T47D (cell line): ENCODE measurements around the gene KLHL3.

ENCODE experiments used
- DNase-seq, 2 experiments: peaks; one replicate each; pipeline versions ENCODE4 v3.0.0 to v3.0.0-alpha.2; 2011 to 2012; ENCODE audit warnings: low read depth in 1 of 2, low spot score in 1 of 2
- JUND ChIP-seq: IDR thresholded peaks from 2 replicates; pipeline ENCODE4 v1.6.1; 2012; ENCODE audit warnings: low read depth
- in situ Hi-C: cut with HindIII; loops from 2 replicates; pipeline ENCODE4 v1.10.0; 2016; ENCODE audit warnings: low sequenced_read_pairs, low pct_unique_long_range_greater_than_20kb

The KLHL3 gene

DNA sequence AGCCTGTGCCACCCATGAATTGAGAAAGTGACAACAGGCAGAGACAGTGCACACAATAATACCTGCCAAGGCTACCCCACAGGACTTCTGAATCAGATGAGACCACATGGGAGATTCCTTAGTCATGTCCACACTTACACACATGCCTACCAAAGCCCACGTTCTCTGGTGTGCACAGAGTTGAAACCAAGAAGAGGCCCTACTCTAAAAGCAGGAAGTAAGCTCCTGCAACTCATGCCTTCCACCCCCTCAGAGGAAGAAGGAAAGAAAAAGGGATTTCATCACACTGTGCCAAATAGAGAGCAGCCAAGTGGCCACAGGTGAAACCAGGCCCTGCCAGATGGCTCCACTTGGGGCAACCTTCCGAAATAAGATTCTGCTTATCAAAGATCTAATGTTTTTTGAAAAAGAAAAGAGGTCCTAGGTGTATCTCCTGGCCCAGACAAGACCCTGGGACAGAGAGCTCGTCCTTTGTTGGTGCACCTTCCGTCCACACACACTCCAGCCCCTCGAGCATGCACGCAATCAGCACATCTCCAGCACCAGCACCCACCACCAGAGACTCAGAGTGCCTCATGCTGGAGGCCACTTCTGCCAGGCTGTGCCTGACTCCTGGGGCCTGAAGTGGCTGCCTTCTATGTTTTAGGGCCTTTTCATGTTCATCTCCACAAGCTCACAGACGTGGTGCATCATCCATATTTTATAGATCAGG lies 122.2 kb downstream of the KLHL3 start:
- in situ Hi-C loops, result no loop called here
- DNase-seq, result no peak
- no peak for TF ChIP-seq JUND

DNA sequence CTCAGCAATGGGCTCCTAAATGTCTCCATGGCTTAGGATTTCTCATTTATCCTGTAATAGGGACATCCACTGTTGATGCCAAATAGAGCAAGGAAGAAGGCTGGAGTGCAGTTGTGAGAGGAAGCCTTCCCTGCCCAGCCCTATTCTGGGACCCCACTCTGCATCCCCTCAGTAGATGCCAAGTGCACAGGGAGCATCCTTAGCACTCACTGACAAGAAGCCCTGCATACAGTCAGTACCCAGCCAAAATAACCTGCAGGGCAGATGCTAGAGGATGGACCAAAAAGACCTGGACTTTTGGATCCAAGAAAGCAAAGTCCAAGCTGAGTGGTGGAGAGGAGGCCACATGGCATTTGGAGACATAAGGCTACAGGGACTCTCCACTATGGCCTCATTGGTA lies 123.3 kb downstream of the KLHL3 start:
- in situ Hi-C loops, result no loop called here
- TF ChIP-seq JUND, result no peak
- no peak for DNase-seq

DNA sequence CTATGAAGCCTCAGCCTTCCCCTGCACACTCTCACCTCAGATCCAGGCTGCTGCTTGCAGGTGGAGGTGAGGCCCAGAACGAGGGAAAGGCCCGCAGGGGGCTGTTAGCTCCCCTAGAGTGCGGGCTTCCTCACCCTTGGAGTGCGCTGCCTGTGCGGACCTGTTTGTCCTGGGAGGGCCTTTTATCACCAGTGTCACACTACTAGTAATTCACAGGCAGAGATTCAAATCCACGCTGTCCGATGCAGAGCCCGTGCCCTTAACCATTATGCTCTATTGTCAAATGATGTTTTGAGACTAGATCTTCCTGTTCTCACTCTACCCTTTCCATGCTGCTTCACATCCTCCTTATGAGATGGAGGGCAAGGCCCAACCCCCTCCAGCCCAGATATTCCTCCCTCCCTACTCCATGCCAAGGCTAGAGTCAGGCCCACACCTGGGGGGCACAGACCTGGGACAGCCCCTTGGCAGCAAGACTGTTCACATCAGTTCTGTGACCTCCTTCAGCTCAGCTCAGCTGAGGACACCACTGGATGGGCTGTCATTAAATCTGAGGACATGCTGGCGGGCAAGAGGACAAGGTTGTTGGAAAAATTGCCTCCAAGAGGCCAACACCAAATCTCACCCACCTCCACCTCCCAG lies 124.0 kb downstream of the KLHL3 start:
- in situ Hi-C loops, result no loop called here
- DNase-seq, result no peak
- no peak for TF ChIP-seq JUND

GRCh38 chr5:137611011-137611580 lies 124.8 kb downstream of the KLHL3 start:
- in situ Hi-C loops, result no loop called here
- no peak for DNase-seq
- no peak for TF ChIP-seq JUND

- TF ChIP-seq JUND, result no peak
- DNase-seq, result no peak
- in situ Hi-C loops, result no loop called here
Observed at GRCh38 chr5:137610598-137610997, 125.3 kb downstream of the KLHL3 start.

DNA sequence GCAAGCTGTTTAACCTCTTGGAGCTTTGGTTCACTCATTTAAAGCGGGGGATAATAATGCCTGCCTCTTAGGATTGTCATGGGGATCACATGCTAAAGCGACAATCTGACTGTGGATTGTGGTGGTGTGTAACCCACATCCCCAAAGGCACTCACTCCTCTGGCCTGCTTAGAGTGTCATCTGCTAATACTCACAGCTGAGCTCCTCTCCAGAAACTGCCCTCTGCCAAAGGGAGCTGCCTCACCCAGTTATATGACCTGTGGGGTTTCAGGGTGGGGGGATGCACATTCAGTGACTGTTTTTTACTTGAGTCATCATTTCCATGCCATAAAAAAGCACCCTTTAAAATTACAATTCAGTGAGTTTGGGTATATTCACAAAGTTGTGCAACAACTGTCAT lies 126.8 kb downstream of the KLHL3 start:
- in situ Hi-C loops, result no loop called here
- DNase-seq, result no peak
- TF ChIP-seq JUND, result no peak

DNA sequence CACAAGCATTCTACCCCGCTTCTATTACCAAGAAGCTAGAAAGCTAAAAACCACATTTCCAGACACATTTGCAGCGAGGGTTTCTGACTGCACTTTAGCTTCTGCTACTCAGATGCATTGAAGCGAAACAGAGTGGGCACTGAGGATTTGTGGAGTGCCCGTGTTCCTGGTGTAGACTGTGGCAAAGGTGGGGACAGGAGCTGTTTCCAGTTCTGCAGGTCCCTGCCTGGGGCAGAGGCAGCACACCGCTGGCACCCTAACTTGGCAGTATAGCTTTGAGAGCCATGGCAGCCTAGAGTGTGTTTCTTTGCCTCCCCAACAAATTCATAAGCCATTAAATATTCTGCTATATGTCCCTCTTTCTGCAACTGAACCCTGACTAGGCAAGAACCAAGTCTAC lies 128.1 kb downstream of the KLHL3 start:
- in situ Hi-C loops, result no loop called here
- no peak for TF ChIP-seq JUND

DNA sequence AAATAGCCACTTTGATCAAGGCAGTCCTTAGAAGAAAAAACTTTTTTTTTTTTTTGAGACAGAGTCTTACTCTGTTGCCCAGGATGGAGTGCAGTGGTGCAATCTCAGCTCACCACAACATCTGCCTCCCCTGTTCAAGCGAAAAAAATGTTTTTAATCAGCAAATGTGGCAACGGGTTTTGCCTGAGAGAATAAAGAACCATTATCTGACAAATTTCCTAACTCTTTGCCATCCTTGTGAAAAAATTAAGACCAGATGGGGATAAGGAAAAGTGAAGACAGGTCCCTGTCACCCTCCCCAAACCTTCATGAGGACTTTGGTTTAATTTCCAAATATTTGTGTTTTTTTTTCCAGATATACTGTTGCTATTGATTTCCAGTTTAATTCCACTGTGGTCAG lies 129.5 kb downstream of the KLHL3 start:
- in situ Hi-C loops, result no loop called here
- DNase-seq, result no peak
- no peak for TF ChIP-seq JUND

More for the DNA sequence above, 128.1 kb downstream of the KLHL3 start:
- no peak for DNase-seq

DNA sequence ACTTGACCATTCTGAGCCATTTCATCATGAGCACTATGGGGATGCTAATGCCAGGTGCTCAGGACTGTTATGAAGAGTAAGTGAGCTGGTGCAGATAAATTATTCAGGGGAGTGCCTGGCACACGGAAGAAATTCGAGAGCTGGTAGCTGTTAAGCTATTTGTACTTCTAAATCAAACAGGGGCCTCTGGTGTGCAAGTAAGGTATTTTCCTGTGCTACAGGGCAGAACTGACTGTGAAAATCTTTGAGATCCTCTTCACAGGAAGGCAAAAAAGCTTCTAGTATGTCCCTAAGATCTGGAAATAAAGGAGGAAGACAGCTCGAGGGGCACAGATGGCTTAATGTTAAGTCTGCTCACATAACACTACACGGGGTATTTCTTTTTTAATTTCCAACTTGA lies 130.5 kb downstream of the KLHL3 start:
- in situ Hi-C loops, result no loop called here
- no peak for TF ChIP-seq JUND
- peak in 1 of 2 experiments; percentile 50 for DNase-seq

DNA sequence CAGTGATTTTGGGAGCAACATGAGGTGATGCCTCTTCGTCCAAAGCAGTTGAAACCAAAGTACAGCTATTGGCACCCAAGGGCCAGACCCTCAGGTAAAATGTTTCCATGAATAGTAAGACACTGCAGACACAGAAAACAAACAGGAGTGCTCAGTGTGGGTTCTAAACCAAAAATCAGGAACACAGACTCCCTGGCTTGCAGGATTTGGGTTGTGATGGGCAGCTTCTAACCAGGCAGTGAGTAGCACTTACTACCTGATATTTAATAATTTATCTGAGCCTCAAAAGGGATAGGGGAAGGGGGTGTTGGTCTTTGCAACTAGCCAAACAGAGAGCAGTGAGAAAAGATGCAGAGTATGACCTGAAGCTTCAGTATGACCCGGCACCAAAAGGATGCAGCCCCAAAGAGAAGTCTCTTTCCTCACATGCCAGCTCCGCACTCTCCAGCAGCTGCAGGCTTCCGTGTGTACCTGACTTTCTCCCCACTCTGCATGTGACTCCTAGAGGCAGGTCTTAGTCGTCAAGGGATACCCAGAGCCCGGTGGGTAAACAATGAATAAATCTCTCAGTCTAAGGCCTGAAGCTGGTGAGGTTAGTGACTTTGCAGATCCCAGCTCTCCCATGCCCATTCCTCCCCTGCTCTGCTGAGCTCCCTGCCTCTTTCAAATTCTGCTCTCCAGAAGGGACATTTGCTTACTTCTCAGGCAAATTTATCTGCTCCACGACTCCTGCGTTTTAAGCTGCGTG lies 131.4 kb downstream of the KLHL3 start:
- no peak for TF ChIP-seq JUND
- in situ Hi-C loops, result no loop called here
- peak; percentile 33 to 51 for DNase-seq

GRCh38 chr5:137603891-137604290 lies 132.0 kb downstream of the KLHL3 start:
- in situ Hi-C loops, result no loop called here
- no peak for DNase-seq
- no peak for TF ChIP-seq JUND

- TF ChIP-seq JUND, result no peak
- DNase-seq, result no peak
- in situ Hi-C loops, result no loop called here
Observed at GRCh38 chr5:137603356-137603755, 132.5 kb downstream of the KLHL3 start.
